Embryonic facial prominence (tissue), 1 donor: Measurements from ENCODE around the gene HMOX2.

Experiments used
- DNase-seq: peaks from one replicate; pipeline ENCODE4 v3.0.0-alpha.2; 2016; ENCODE audit errors: extremely low spot score

HMOX2 gene, protein sequence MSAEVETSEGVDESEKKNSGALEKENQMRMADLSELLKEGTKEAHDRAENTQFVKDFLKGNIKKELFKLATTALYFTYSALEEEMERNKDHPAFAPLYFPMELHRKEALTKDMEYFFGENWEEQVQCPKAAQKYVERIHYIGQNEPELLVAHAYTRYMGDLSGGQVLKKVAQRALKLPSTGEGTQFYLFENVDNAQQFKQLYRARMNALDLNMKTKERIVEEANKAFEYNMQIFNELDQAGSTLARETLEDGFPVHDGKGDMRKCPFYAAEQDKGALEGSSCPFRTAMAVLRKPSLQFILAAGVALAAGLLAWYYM

DNA sequence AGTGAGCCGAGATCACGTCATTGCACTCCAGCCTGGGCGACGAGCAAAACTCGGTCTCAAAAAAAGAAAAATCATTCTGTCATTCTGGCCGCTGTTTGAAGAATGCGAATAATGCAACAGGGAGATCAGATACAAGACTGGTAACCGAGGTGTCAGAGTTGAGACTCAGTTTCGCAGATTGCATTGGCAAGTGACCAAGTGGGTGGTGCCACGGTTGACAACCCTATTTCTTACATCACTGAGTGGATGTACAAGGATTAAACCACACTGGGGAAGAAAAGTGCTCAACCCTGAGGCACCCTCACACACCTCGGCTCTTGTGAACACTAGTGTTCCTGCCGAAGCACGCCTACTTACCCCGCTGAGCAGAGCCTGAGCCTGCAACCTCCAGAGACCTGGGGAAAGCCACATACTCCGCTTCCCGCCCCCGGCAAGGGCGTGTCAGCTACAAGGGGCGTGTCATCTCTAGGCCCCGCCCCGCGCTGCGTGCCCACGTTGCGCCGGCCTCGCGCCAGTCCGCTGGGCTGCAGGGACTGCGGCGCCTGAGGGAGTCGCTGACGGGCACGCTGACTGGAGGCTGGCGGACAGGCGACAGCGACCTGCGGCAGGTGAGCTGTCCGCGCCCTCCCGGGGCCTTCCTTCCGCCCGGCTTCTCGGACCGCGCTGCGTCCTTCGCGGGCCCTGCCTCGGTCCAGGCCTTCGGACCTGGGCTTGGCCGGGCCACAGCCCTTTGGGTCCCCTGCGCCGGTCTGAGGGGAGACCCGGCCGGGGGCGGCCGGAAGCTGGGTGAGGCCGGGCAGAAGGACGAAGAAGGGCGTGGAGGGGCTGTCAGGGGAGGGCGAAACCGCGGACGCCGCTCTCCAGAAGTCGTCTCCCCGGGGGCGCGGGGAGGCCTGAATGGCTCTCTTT, at the start of gene HMOX2:
HMOX2 (plus strand) TSS at position 519 of the 909 bp plus-strand sequence. CDS start 29,127 bp downstream, outside the sequence.
- peak; percentile 72 for DNase-seq

DNA sequence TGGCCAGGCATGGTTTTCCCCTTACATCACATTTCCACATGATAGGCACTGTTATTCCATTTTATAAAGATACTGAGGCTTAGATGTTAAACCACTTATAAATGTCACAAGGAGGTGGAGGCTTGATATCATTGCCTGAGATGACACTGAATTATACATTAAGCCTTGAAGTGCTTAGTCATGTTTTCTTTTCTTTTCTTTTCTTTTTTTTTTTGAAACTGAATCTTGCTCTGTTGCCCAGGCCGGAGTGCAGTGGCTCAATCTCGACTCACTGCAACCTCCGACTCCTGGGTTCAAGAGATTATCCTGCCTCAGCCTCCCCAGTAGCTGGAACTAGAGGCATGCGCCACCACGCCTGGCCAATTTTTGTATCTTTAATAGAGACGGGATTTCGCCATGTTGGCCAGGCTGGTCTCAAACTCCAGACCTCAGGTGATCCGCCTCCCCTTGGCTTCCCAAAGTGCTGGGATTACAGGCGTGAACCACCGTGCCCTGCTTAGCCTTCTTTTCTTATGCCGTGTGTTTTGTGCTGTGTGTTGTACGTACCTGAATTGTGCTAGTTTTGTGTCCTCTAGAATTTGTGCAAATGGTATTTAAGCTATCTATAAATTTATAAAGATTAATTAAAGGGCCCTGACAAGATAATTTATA, 49.4 kb upstream of the HMOX2 start:
- DNase-seq: no peak

DNA sequence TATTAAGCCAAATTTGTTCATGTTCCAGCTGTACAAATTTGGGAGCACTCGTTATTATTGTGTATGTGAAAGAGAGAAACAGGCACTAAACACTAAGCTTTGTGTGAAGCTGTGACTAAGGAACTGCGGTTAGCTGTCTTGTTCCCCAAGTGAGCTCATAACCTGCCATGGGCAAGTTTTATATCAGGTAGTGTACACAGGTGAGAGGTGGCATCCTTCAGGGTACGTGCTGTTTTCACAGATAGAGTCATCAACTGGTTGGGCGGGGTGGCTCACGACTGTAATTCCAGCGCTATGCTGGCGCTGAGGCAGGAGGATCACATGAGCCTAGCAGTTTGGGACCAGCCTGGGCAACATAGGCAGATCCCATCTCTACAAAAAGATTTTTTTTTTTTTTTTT, 47.7 kb upstream of the HMOX2 start:
- DNase-seq: no peak

DNA sequence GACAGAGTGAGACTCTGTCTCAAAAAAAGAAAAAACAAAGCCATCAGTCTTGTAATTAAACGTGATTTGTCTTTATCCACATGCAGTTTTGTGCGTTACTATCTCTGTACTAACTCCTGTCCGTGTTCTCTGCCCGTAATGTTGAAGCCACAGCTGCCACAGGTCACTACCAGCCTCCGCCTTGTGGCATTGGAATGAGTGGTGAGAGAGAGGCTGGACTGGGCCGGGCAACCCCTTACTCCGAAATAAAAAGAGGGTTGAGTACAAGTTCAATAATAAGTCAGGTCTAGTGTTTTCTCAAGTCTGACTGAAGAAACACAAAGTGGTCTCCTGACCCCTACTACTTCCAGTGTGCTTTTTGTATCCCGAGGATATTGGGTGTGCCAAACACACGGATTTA, 45.2 kb upstream of the HMOX2 start:
- no peak for DNase-seq

DNA sequence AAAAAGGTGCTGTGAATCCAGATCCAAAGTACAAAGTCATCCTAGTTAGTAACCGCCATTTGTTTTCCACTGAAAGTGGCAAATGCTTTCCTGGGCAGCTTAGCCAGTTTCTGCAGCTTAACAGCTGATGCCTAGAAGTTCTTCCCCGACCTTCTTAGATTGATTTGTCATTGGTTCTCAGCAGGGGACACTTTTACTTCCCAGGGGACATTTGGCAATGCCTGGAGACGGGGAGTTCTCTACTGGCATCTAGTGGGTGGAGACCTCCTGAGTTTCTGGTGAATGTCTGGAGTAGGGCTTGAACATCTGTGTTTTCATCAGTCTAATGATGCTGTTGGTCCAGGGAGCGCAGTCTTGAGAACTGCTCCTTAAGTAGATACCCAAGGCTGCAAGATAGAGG, 43.0 kb upstream of the HMOX2 start:
- no peak for DNase-seq

DNA sequence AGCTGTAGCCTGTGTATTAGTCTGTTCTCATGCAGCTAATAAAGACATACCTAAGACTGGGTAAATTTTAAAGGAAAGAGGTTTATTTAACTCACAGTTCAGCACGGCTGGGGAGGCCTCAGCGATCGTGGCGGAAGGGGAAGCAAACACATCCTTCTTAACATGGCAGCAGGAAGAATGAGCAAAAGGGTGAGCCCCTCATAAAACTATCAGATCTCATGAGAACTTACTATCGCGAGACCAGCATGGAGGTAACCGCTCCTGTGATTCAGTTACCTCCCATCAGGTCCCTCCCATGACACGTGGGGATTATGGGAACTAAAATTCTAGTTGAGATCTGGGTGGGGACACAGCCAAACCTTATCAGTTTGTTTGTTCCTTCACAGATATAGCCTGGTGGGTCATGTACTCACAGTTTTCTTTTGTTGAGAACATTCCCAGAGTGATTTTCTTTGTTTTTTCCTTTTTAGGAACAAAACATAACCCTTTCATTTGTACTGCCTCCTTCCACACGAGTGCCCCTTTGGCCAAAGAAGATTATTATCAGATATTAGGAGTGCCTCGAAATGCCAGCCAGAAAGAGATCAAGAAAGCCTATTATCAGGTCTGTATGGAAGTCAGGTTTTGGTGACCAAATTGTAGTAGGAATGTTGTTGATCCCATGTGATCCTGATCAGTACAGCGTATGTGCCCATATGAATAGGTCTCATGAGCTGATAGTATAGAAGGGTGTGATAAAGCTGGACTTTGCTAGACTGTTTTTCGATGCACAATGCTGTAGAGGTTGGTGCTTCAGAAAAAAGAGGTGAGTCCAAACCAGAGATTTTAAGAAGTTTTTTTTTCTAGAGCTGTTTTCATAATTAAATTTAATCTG, 42.0 kb upstream of the HMOX2 start:
- DNase-seq: no peak

DNA sequence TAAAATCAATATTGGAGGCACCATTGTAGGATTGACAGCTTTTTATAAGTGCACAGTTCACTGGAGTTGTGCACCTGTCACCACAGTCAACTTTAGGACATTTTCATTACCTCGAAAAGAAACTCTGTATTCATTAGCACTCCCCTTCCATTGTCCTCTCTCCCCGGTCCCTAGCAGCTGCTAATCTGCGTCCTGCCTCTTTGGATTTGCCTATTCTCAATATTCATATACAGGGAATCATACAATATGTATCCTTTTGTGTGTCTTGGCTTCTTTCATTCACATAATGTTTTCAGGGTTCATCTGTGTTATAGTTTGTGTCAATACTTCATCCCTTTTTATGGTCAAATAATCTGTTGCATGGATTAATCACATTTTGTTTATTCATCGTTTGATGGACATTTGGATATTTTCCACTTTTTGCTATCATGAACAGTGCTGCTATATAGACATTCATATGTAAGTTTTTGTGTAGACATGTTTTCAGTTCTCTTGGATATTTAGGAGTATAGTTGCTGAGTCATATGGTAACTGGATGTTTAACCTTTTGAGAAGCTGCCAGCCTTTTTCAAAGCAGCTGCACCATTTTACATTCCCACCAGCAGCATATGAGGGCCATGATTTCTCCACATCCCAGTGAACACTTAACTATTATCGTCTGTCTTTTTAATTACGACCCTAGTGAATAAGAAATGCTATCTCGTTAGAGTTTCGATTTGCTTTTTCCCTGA, 40.7 kb upstream of the HMOX2 start:
- DNase-seq: no peak

DNA sequence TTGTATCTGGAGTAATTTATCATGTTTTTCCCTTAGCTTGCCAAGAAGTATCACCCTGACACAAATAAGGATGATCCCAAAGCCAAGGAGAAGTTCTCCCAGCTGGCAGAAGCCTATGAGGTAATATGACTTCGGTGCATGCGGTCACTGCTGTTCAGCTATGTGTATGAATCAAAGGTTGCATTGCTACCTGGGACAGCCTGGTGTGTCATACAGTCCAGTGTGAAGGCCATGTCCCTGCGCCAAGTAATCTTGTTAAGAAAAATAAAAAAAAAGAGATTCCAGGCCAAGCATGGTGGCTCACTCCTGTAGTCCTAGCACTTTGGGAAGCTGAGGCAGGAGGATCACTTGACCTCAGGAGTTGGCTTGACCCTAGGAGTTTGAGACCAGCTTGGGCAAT, 38.8 kb upstream of the HMOX2 start:
- DNase-seq: no peak

DNA sequence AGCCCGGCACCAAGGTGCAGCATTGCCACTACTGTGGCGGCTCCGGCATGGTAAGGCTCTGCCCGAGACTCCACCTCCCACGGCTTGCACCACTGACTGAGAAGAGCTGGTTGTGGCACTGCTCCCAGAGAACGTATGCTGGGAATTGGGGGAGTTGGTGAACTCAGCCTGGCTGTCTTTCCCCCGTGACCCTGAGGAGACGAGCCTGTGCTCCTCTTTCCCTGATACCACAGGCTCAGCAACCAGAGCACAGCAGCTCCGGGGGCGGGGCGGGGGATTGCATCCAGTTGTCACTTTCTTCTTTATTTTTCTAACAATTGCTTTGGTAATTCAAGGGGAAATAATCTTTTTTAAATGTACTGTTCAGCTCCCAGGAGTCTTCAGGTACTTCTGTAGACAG, 33.8 kb upstream of the HMOX2 start:
- DNase-seq: no peak

DNA sequence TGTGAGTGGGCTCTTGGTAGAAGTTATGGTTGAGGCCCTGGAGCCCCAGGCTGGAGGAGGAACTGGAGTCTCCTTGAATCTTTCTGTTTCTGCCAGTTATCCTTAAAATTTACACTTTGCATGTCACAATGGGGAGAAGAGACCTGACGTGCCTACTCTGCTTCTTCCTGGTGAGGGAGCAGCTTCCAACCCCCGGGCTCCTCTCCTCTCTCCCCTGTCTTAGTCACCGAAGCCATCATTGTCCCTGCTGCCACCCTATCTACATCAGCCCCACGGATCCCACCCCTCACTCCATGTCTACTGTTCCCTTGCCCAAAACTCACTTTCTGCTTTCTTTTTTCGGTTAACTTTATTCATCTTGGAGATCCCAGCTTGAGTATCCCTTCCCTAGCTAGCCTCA, 32.9 kb upstream of the HMOX2 start:
- DNase-seq: no peak

DNA sequence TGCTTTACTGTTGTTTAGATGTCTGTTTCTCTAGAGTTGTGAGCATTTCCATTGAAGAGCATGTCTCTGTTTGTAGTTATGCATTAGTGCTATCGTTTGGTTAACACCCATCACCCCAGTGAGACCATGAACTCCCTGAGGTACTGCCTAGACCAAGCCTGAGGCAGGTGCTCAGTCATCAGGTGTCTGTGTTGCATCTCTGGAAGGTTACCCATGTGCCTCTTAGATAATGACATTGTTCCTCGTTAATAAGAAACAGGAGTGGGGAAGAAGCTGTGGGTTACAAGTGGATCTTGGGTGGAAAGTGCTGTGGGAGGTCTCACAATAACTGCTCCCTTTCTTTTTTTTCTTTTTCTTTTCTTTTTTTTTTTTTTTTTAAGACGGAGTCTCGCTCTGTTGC, 32.2 kb upstream of the HMOX2 start:
- DNase-seq: no peak

DNA sequence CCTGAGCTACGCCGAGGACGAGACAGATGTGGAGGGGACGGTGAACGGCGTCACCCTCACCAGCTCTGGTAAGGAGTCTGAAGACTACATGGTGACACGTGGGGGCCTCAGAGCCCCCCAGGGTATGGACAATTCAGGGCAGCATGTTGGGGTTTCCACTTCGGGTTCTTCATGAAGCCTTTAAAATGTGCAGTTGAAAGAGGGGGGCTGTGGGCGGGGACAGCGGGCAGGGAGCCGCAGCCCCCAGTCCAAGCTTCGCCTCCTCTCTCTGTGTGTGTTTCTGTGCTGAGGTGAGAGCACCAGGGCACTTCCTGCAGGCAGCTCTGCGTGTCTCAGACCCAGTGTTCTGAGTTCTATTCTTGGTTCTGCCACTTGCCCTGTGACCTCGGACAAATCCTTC, 25.8 kb upstream of the HMOX2 start:
- no peak for DNase-seq

DNA sequence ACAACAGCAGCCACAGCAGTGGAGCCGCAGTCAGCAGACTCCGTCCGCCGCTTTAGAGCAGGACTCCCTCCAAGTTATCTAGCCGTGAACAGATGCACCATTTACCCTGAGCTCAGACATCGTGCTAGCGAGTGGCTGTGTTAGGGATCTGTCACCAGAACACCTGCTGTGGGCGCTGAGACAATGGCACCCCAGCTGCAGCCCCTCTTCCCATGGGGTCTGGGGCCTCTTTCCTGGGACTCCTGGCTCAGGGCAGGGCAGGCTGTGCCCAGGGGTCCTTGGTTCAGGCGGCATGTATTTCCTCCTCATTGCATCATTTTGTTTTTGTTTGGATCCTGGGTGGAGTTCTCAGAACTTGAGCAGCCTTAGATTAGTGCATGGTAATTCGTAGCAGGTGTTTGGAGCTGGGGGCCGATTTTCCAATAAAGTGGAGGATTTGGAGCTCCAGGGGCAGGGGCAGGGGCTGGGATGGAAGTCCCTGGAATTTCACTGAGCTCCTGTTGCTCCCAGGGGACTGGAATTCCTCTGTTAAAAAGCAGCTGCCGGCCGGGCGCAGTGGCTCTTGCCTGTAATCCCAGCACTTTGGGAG, 25.2 kb upstream of the HMOX2 start:
- no peak for DNase-seq

DNA sequence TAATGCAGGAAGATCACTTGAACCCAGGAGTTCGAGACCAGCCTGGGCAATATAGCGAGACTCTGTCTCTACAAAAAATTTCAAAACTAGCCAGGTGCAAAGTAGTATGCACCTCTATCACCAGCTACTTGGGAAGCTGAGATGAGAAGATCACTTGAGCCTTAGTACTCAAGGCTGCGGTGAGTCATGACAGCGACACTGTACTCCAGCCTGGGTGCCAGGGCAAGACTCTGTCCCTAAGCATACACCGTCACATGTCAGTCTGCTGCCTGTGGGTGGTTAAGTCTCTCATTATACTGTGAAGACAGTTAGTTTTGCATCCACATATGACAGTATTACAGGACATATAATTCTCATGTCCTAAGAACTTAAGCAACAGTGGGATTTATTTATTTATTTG, 23.5 kb upstream of the HMOX2 start:
- DNase-seq: no peak

DNA sequence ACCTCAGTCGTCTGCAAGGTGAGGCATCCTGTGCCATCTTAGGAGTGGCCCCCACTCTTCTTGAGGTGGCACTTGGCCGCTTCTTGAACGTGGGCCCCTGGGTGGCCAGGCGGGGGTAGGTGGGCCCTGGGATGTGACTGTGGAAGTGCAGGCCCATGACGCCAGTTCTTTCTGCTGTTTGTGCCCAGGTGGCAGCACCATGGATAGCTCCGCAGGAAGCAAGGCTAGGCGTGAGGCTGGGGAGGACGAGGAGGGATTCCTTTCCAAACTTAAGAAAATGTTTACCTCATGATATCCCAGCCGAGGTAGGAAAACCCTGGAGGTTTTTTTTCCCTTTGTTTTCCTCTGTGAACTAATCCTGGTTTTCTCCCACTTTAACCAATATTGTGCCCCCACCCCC, 21.6 kb upstream of the HMOX2 start:
- DNase-seq: no peak

DNA sequence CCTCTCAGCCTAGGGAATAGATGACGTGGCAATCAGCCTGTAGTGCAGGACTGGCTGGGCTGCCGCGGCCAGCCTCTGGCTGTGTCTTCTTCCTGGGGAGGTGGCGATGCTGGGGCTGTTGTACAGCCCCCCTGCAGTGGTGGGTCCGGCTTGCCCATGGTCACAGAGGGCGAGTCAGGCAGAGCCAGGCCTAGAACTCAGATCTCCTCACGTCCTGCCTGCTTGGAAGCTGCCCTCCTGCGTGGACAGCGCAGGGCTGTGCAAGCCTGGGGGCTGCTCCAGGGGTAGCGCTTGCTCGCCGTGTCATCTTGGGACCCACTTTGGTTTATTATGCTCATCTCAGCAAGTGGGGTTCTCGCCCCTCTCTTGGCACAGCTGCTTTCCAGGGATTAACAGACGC, 21.1 kb upstream of the HMOX2 start:
- no peak for DNase-seq

DNA sequence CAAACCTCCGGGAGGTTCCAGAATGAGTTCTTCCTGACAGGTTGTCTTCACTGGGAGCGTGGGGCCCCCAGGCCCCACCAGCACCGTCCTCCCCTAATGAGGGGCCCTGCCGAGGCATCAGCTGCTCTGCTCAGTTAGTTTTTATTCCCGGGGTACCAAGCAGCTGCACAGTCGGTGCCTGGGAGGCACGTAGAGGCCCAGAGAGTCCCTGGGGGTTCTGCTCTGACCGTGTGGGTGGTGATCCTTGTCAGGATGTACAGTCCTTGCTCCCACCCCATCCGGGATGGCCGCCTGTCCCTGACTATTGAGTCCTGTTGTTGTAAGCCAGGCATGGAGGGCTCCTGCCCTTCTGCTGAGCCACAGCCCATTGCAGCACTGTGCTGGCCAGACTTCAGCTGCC, 20.2 kb upstream of the HMOX2 start:
- no peak for DNase-seq

DNA sequence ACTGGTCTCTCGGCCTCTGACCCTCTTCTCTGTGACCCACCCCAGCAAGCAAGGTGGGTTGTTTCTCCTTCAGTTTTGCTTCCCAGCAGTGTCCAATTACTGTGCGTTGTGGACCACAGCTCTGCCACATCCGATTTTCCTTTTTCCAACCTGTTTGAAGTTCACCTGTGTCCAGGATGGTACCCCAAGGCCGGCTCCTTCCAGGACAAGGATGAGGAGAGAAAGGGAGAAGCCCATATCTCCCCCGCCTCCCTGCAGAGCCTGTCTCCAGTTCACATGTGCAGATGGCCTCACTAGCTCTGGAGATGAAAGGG, 15.3 kb upstream of the HMOX2 start:
- no peak for DNase-seq

DNA sequence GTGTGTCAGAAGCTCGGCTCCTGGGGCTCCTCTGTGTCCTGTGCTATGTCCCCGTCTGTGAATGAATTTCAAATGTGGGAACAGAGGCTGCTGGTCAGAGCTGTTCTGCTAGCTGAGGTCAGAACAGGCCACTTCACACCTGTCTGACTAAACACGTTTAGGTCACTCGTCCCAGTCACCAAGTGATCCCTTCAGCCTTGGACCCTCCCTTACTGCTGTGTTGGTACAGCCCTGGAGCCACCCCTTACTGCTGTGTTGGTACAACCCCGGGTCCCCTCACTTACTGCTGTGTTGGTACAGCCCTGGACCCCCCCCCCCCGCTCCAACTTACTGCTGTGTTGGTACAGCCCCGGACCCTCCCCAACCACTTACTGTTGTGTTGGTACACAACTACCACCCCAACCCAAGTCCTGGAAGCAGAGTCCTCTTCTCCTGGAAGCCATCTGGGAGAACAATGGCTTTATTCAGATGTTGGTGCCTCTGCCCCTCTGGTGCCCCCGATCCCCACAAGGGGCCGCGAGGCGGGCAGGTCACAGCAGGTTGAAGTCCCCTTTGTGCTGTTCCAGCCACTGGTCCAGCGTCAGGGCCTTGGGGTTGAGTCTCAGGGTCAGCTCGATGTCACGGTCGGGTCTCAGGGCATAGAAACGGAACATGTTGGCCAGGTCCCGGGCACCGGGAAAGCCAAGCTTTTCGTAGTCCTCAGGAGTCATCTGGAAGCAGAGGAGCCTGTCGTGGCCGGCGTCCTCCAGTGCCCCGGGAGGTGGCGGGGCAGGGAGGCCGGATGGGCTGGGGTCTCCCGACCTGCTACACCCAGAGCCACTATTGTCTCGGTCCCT, 14.7 kb upstream of the HMOX2 start:
- DNase-seq: no peak
